Suppressor macrophage treated with lipopolysaccharide for 1 hour (primary cell): ENCODE measurements around the gene GLS.
"Not testable (repeated sequence)": the region's sequence is repeated elsewhere in the genome, so short reads cannot be mapped to it uniquely, and the experiment has no call there.

Source experiments
- DNase-seq, 3 donors: peaks; one replicate each; pipeline ENCODE4 v3.0.0-alpha.2; 2020 to 2022

Gene GLS

GRCh38 chr2:190856985-190857384 lies 23.6 kb upstream of the GLS start:
- DNase-seq, result no peak

GRCh38 chr2:190858817-190859216 lies 21.8 kb upstream of the GLS start:
- no peak for DNase-seq

GRCh38 chr2:190859347-190860297 lies 21.0 kb upstream of the GLS start:
- no peak for DNase-seq

GRCh38 chr2:190860985-190861680 lies 19.5 kb upstream of the GLS start:
- DNase-seq, result no peak

- peak in 2 of 3 donors; percentile 13 to 51 for DNase-seq
Observed at GRCh38 chr2:190862128-190862527, 18.5 kb upstream of the GLS start.

- no peak for DNase-seq
Observed at GRCh38 chr2:190862571-190862991, 18.0 kb upstream of the GLS start.

- no peak for DNase-seq
Observed at GRCh38 chr2:190863946-190864345, 16.7 kb upstream of the GLS start.

- DNase-seq, result no peak
Observed at GRCh38 chr2:190864375-190864774, 16.2 kb upstream of the GLS start.

- DNase-seq, result no peak
Observed at GRCh38 chr2:190867212-190867611, 13.4 kb upstream of the GLS start.

GRCh38 chr2:190867832-190868231 lies 12.8 kb upstream of the GLS start:
- no peak for DNase-seq

GRCh38 chr2:190869721-190870120 lies 10.9 kb upstream of the GLS start:
- no peak for DNase-seq

- DNase-seq, result not testable (repeated sequence)
Observed at GRCh38 chr2:190873451-190873850, 7.2 kb upstream of the GLS start.

GRCh38 chr2:190875891-190876290 lies 4.7 kb upstream of the GLS start:
- no peak for DNase-seq

GRCh38 chr2:190876631-190877030 lies 4.0 kb upstream of the GLS start:
- no peak for DNase-seq

- DNase-seq, result peak; percentile 17 to 45 (median 45)
Observed at GRCh38 chr2:190877436-190877835, 3.2 kb upstream of the GLS start.

- DNase-seq, result no peak
Observed at GRCh38 chr2:190879474-190880377, 895 bp upstream of the GLS start.

- no peak for DNase-seq
Observed at GRCh38 chr2:190881084-190881597, 520 bp downstream of the GLS start.

GRCh38 chr2:190881598-190882410 lies 1.2 kb downstream of the GLS start:
- DNase-seq, result peak; percentile 73 to 92 (median 88)

GRCh38 chr2:190882411-190882766 lies 1.8 kb downstream of the GLS start:
- peak in 1 of 3 donors; percentile 81 for DNase-seq

- DNase-seq, result peak; percentile 8 to 51 (median 38)
Observed at GRCh38 chr2:190882856-190883582, 2.4 kb downstream of the GLS start.

GRCh38 chr2:190885844-190886243 lies 5.2 kb downstream of the GLS start:
- not testable (repeated sequence) for DNase-seq
